Measurements from ENCODE around the gene KRT36. TPM values are rescaled to one million over a fixed set of nuclear protein-coding genes. Genes with fewer than 3 reads are reported as not detected.

The KRT36 gene
- total RNA-seq, 1 experiment from 2014 or later: not detected

- DNase-seq (ENCODE audit: low spot score): no peak
- in situ Hi-C loops (cut with HindIII; ENCODE audit: low sequenced_read_pairs): no loop called here
These were observed 40.7 kb downstream of the KRT36 start for GRCh38 chr17:41449008-41449407.

- in situ Hi-C loops (cut with HindIII; ENCODE audit: low sequenced_read_pairs): no loop called here
- DNase-seq (ENCODE audit: low spot score): no peak
These were observed 41.2 kb downstream of the KRT36 start for GRCh38 chr17:41448506-41448905.

GRCh38 chr17:41446806-41447205 lies 42.9 kb downstream of the KRT36 start:
- in situ Hi-C loops (cut with HindIII; ENCODE audit: low sequenced_read_pairs): no loop called here
- no peak for DNase-seq (ENCODE audit: low spot score)

GRCh38 chr17:41444640-41445039 lies 45.1 kb downstream of the KRT36 start:
- in situ Hi-C loops (cut with HindIII; ENCODE audit: low sequenced_read_pairs): no loop called here
- DNase-seq (ENCODE audit: low spot score): no peak

GRCh38 chr17:41444186-41444585 lies 45.5 kb downstream of the KRT36 start:
- DNase-seq (ENCODE audit: low spot score): no peak
- in situ Hi-C loops (cut with HindIII; ENCODE audit: low sequenced_read_pairs): no loop called here

- DNase-seq (ENCODE audit: low spot score): no peak
- in situ Hi-C loops (cut with HindIII; ENCODE audit: low sequenced_read_pairs): no loop called here
These were observed 47.0 kb downstream of the KRT36 start for GRCh38 chr17:41442739-41443138.

GRCh38 chr17:41440531-41441033 lies 49.1 kb downstream of the KRT36 start, which contains the start of gene KRT38:
Gene KRT38 (minus strand): TSS chr17:41440983. CDS start chr17:41440921, 62 bp downstream.
- in situ Hi-C loops (cut with HindIII; ENCODE audit: low sequenced_read_pairs): no loop called here
- no peak for DNase-seq (ENCODE audit: low spot score)

GRCh38 chr17:41439375-41439774 lies 50.3 kb downstream of the KRT36 start:
- in situ Hi-C loops (cut with HindIII; ENCODE audit: low sequenced_read_pairs): no loop called here
- no peak for DNase-seq (ENCODE audit: low spot score)

GRCh38 chr17:41437769-41438168 lies 51.9 kb downstream of the KRT36 start:
- no peak for DNase-seq (ENCODE audit: low spot score)
- in situ Hi-C loops (cut with HindIII; ENCODE audit: low sequenced_read_pairs): no loop called here

- in situ Hi-C loops (cut with HindIII; ENCODE audit: low sequenced_read_pairs): no loop called here
These were observed 52.5 kb downstream of the KRT36 start for GRCh38 chr17:41437254-41437653.

More at GRCh38 chr17:41437254-41437653, 52.5 kb downstream of the KRT36 start:
- DNase-seq (ENCODE audit: low spot score): no peak

Other genes starting within 250 kb of the KRT36 start
- gene KRTAP9-4, start 240.2 kb downstream of the KRT36 start, total RNA-seq (2014; rRNA removed; shearing (Covaris generic)): not detected in 2 replicates
- not detected in 2 replicates for gene KRTAP9-9, start 234.5 kb downstream of the KRT36 start, total RNA-seq (2014; rRNA removed; shearing (Covaris generic))
- gene KRTAP9-6, start 224.5 kb downstream of the KRT36 start, total RNA-seq (2014; rRNA removed; shearing (Covaris generic)): not detected in 2 replicates
- not detected in 2 replicates for gene KRTAP9-7, start 214.2 kb downstream of the KRT36 start, total RNA-seq (2014; rRNA removed; shearing (Covaris generic))
- gene KRTAP29-1, start 187.1 kb downstream of the KRT36 start, total RNA-seq (2014; rRNA removed; shearing (Covaris generic)): not detected in 2 replicates
- not detected in 2 replicates for gene KRTAP16-1, start 180.6 kb downstream of the KRT36 start, total RNA-seq (2014; rRNA removed; shearing (Covaris generic))
- gene KRTAP17-1, start 174.2 kb downstream of the KRT36 start, total RNA-seq (2014; rRNA removed; shearing (Covaris generic)): not detected in 2 replicates
- not detected in 2 replicates for gene KRT33A, start 139.1 kb downstream of the KRT36 start, total RNA-seq (2014; rRNA removed; shearing (Covaris generic))
- gene KRT33B, start 120.1 kb downstream of the KRT36 start, total RNA-seq (2014; rRNA removed; shearing (Covaris generic)): not detected in 2 replicates
- gene KRT34, start 107.6 kb downstream of the KRT36 start, total RNA-seq (2014; rRNA removed; shearing (Covaris generic)): not detected in 2 replicates
- not detected in 2 replicates for gene KRT31, start 92.3 kb downstream of the KRT36 start, total RNA-seq (2014; rRNA removed; shearing (Covaris generic))
- gene KRT37, start 65.3 kb downstream of the KRT36 start, total RNA-seq (2014; rRNA removed; shearing (Covaris generic)): not detected in 2 replicates
- not detected in 2 replicates for gene KRT38, start 48.9 kb downstream of the KRT36 start, total RNA-seq (2014; rRNA removed; shearing (Covaris generic))
- gene KRT32, start 22.5 kb downstream of the KRT36 start, total RNA-seq (2014; rRNA removed; shearing (Covaris generic)): not detected in 2 replicates
- not detected in 2 replicates for gene KRT35, start 8.8 kb downstream of the KRT36 start, total RNA-seq (2014; rRNA removed; shearing (Covaris generic))
- not detected in 2 replicates for gene KRT13, start 15.7 kb upstream of the KRT36 start, total RNA-seq (2014; rRNA removed; shearing (Covaris generic))
- gene KRT15, start 29.0 kb upstream of the KRT36 start, total RNA-seq (2014; rRNA removed; shearing (Covaris generic)): not detected in 2 replicates
- 7.8 TPM in 1 of 2 replicates, not detected in the other for gene KRT19, start 38.4 kb upstream of the KRT36 start, total RNA-seq (2014; rRNA removed; shearing (Covaris generic))
- not detected in 2 replicates for gene KRT9, start 82.1 kb upstream of the KRT36 start, total RNA-seq (2014; rRNA removed; shearing (Covaris generic))
- not detected in 2 replicates for gene KRT14, start 97.0 kb upstream of the KRT36 start, total RNA-seq (2014; rRNA removed; shearing (Covaris generic))
- not detected in 2 replicates for gene KRT16, start 122.9 kb upstream of the KRT36 start, total RNA-seq (2014; rRNA removed; shearing (Covaris generic))
- gene KRT17, start 134.7 kb upstream of the KRT36 start, total RNA-seq (2014; rRNA removed; shearing (Covaris generic)): not detected in 2 replicates
- 18.0 and 39.6 TPM in 2 replicates for gene EIF1, start 199.0 kb upstream of the KRT36 start, total RNA-seq (2014; rRNA removed; shearing (Covaris generic))
- gene GAST, start 222.4 kb upstream of the KRT36 start, total RNA-seq (2014; rRNA removed; shearing (Covaris generic)): not detected in 2 replicates
- gene HAP1, start 244.7 kb upstream of the KRT36 start, total RNA-seq (2014; rRNA removed; shearing (Covaris generic)): 1.1 and 1.6 TPM in 2 replicates

Measured in G401 (cell line).